GM12864 (cell line): ENCODE data around the gene NYNRIN.
A peak's percentile ranks its signal among the peaks of the same experiment; 100 is the strongest.

ENCODE experiments used
- DNase-seq: peaks from one replicate; pipeline ENCODE4 v3.0.0-alpha.2; 2011; ENCODE audit warnings: low read depth
- H3K4me3 ChIP-seq: 2 replicates; pipeline ENCODE4 v1.5.1; 2011; ENCODE audit warnings: mild to moderate bottlenecking, low read depth, low read length, control low read depth
- TF ChIP-seq, protein P1 (sequence below): IDR thresholded peaks from 2 replicates; pipeline ENCODE4 v1.5.1; 2011; ENCODE audit warnings: low read depth, mild to moderate bottlenecking, moderate library complexity, low read length, control low read depth, inconsistent platforms; ENCODE audit errors: missing control alignments

Gene NYNRIN

DNA sequence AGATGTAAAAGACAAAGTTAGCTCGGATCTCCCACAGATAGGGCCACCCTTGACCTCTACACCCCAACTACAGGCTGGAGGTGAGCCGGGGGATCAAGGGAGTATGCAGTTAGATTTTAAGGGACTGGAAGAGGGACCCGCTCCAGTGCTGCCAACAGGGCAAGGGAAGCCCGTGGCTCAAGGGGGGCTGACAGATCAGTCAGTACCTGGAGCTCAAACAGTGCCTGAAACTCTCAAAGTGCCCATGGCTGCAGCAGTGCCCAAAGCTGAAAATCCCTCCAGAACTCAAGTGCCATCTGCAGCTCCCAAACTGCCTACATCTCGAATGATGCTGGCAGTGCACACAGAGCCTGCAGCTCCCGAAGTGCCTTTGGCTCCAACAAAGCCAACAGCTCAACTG is 10.4 kb downstream of the NYNRIN start:
- TF ChIP-seq, protein P1, sequence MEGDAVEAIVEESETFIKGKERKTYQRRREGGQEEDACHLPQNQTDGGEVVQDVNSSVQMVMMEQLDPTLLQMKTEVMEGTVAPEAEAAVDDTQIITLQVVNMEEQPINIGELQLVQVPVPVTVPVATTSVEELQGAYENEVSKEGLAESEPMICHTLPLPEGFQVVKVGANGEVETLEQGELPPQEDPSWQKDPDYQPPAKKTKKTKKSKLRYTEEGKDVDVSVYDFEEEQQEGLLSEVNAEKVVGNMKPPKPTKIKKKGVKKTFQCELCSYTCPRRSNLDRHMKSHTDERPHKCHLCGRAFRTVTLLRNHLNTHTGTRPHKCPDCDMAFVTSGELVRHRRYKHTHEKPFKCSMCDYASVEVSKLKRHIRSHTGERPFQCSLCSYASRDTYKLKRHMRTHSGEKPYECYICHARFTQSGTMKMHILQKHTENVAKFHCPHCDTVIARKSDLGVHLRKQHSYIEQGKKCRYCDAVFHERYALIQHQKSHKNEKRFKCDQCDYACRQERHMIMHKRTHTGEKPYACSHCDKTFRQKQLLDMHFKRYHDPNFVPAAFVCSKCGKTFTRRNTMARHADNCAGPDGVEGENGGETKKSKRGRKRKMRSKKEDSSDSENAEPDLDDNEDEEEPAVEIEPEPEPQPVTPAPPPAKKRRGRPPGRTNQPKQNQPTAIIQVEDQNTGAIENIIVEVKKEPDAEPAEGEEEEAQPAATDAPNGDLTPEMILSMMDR = no peak
- H3K4me3 ChIP-seq = no peak overlapping the region
- DNase-seq = no peak

DNA sequence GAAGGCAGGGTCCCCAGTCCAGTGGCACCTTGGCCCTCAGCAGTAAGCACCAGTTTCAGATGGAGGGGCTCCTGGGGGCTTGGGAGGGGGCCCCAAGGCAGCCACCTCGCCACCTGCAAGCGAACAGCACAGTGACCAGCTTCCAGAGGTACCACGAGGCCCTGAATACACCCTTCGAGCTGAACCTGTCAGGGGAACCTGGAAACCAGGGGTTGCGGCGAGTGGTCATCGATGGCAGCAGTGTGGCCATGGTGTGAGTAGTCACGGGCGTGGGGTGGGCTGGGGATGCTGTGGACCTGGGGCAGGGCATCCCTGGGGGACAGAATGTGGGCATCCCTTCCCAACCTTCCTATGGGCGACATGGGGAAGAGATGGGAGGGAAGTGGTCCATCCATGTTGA is 11.2 kb downstream of the NYNRIN start:
- H3K4me3 ChIP-seq = no peak overlapping the region
- DNase-seq = no peak
- TF ChIP-seq, protein P1 = no peak

DNA sequence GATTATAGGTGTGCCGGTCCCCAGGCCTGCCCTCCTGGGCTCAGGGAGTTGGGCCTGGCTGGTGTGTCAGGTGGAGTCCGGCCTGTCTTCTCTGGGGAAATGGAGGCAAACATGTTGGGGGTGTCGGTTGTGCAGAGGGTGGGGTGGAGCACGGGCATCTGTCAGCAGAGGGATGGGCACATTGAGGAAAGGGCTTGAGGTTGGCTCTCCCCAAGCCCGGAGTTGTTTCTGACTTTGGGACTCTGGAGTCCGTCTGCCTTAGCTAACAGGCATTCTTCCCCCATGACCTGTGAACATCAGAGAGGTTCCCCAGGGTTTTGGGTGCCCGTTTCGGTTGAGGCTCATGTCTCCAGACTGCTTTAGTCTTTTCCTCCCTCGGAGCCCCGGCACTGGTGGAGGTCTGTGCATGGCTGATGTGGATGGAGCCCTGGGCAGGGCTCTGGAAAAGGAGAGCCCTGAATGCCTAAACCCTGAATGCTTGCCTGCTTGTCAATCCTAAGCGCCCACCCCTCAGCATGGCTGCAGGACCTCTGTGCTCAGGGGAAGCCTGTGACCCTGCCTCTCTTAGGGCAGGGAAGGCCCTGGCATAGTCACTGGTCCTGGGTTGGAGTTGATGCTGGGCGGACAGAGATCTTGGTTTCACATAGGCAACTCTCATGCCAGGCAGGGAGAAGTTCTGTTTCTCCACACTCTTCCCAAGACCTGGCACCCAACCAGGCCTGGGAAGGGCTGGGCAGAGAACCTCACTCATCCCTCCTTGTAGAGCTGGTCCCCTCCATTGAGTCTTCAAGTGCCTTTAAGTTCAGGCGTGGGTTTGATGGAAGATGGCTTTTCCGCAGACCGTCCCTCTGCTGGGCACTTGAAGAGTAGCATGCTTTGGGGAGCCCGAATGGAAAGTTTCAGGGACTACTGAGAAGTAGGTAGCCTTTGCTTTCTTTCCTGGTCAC is 12.9 kb downstream of the NYNRIN start:
- DNase-seq = no peak
- TF ChIP-seq, protein P1 = peak; percentile 80
- no peak overlapping the region for H3K4me3 ChIP-seq

DNA sequence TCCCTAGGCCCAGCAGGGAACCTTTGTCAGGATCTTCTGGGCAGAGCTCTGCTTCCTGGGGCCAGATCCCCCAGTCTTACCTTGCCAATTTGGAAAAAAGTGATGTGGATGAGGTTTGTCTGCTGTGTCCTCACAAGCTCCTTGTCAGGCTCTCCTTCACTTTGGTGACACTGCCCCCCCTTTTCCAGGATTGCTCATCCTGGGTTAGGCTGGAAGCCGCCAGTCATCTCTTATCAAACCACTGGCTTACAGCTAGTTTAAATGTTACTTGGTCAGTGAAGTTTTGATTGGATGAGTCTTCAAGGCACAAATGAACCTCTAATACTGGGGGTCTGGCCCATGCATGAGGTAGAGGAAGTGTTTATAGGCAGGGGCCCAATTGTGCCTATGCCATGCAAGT is 15.3 kb downstream of the NYNRIN start:
- H3K4me3 ChIP-seq = no peak overlapping the region
- TF ChIP-seq, protein P1 = no peak
- DNase-seq = no peak

DNA sequence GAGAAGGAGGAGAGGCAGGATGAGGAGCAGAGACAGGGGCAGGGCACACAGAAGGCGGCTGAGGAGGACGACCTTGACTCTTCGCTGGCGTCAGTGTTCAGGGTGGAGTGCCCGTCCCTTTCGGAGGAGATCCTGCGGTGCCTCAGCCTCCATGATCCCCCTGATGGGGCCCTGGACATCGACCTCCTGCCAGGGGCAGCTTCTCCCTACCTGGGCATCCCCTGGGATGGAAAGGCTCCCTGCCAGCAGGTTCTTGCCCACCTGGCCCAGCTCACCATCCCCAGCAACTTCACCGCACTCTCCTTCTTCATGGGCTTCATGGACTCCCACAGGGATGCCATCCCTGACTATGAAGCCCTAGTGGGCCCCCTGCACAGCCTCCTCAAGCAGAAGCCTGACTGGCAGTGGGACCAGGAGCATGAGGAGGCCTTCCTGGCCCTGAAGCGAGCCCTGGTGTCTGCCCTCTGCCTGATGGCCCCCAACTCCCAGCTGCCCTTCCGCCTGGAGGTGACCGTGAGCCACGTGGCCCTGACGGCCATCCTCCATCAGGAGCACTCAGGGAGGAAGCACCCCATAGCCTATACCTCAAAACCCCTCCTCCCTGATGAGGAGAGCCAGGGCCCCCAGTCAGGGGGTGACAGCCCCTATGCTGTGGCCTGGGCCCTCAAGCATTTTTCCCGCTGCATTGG is 16.1 kb downstream of the NYNRIN start:
- no peak for DNase-seq
- H3K4me3 ChIP-seq = no peak overlapping the region
- TF ChIP-seq, protein P1 = no peak

DNA sequence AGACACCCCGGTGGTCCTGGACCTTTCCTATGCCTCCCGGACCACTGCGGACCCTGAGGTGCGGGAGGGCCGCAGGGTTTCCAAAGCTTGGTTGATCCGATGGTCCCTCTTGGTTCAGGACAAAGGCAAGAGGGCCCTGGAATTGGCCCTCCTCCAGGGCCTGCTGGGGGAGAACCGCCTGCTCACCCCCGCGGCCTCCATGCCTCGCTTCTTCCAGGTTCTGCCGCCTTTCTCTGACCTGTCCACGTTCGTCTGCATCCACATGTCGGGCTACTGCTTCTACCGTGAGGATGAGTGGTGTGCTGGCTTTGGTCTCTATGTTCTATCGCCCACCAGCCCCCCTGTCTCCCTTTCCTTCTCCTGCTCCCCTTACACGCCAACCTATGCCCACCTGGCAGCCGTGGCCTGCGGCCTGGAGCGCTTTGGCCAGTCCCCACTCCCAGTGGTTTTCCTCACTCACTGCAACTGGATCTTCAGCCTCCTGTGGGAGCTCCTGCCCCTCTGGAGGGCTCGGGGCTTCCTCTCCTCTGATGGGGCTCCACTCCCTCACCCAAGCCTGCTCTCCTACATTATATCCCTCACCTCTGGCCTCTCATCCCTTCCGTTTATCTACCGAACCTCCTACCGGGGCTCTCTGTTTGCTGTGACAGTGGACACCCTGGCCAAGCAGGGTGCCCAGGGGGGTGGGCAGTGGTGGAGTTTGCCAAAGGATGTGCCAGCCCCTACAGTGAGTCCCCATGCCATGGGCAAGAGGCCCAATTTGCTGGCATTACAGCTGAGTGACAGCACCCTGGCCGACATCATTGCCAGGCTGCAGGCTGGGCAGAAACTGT is 16.8 kb downstream of the NYNRIN start:
- H3K4me3 ChIP-seq = no peak overlapping the region
- TF ChIP-seq, protein P1 = no peak
- no peak for DNase-seq
